OCI-LY7 (cell line): ENCODE results near the gene HINFP. TPM values are rescaled to one million over a fixed set of nuclear protein-coding genes. Genes with fewer than 3 reads are reported as not detected.
"Not testable (repeated sequence)": the region's sequence is repeated elsewhere in the genome, so short reads cannot be mapped to it uniquely, and the experiment has no call there.

Source experiments
- BruUV-seq: library from RNA; stranded (reverse); fragments of 400-500 nt; replicated peaks from 2 replicates; lab custom pipeline; 2021; lab: Mats Ljungman, UMichigan
- CTCF ChIA-PET: fragments of 300-600 bp; sonication (Branson Sonifier 250); formaldehyde crosslinking; loops from one replicate; lab custom pipeline; 2022; ENCODE audit warnings: antibody characterized with exemption; ENCODE audit not compliant: unreplicated experiment; lab: Charles Lee
- POLR2A ChIA-PET: fragments of 300-600 bp; sonication (Branson Sonifier 250); formaldehyde crosslinking; loops from one replicate; lab custom pipeline; 2022; ENCODE audit warnings: antibody characterized with exemption; lab: Charles Lee
- DNase-seq: peaks from one replicate; pipeline ENCODE4 v3.0.0-alpha.2; 2015; ENCODE audit warnings: low spot score
- H2AFZ ChIP-seq: fragments of 200-600 bp; sonication (generic), shearing (Covaris generic); 2 replicates; pipeline ENCODE4 v1.6.1; 2014; ENCODE audit warnings: mild to moderate bottlenecking, antibody characterized with exemption, low read length, moderate library complexity
- H3K27ac ChIP-seq: fragments of 200-600 bp; sonication (generic); 2 replicates; pipeline ENCODE4 v1.5.1; 2014; ENCODE audit warnings: mixed run types, low read depth, mild to moderate bottlenecking, moderate library complexity, low read length, inconsistent platforms; ENCODE audit not compliant: poor library complexity, severe bottlenecking
- H3K36me3 ChIP-seq: fragments of 200-600 bp; sonication (generic); 2 replicates; pipeline ENCODE4 v1.6.1; 2014; ENCODE audit warnings: mild to moderate bottlenecking, antibody characterized with exemption, low read length, moderate library complexity, mixed read lengths; ENCODE audit not compliant: insufficient read depth
- H3K4me1 ChIP-seq: fragments of 200-600 bp; sonication (generic); 2 replicates; pipeline ENCODE4 v1.5.1; 2014; ENCODE audit warnings: mild to moderate bottlenecking, low read length; ENCODE audit not compliant: insufficient read depth, poor library complexity, severe bottlenecking
- H3K4me2 ChIP-seq: fragments of 200-600 bp; sonication (generic); 2 replicates; pipeline ENCODE4 v1.6.1; 2014; ENCODE audit warnings: mild to moderate bottlenecking, low read length
- H3K4me3 ChIP-seq: fragments of 200-600 bp; sonication (generic); 2 replicates; pipeline ENCODE4 v1.5.1; 2014; ENCODE audit warnings: mild to moderate bottlenecking, low read depth, low read length; ENCODE audit not compliant: poor library complexity, severe bottlenecking
- H3K79me2 ChIP-seq: fragments of 200-600 bp; sonication (generic); 2 replicates; pipeline ENCODE4 v1.6.1; 2016; ENCODE audit warnings: low read depth, mild to moderate bottlenecking, low read length, moderate library complexity, mixed read lengths; ENCODE audit not compliant: insufficient read depth
- H3K9me2 ChIP-seq: fragments of 200-600 bp; sonication (generic); 2 replicates; pipeline ENCODE4 v1.6.1; 2016; ENCODE audit warnings: mild to moderate bottlenecking, low read length, mixed read lengths; ENCODE audit not compliant: insufficient read depth
- H3K9me3 ChIP-seq: fragments of 200-600 bp; sonication (generic); 2 replicates; pipeline ENCODE4 v1.6.1; 2014; ENCODE audit warnings: mild to moderate bottlenecking, mixed run types, low read length, mixed read lengths
- H4K20me1 ChIP-seq: fragments of 200-600 bp; sonication (generic); 2 replicates; pipeline ENCODE4 v1.6.1; 2014; ENCODE audit warnings: mild to moderate bottlenecking, antibody characterized with exemption, low read length, moderate library complexity, mixed read lengths; ENCODE audit not compliant: insufficient read depth
- CTCF ChIP-seq: fragments of 200-600 bp; sonication (generic); conservative IDR thresholded peaks from 2 replicates; pipeline ENCODE4 v1.5.1; 2014; ENCODE audit warnings: mild to moderate bottlenecking, antibody characterized with exemption, low read length, moderate library complexity, mixed read lengths
- EZH2phosphoT487 ChIP-seq: fragments of 200-600 bp; sonication (generic); IDR thresholded peaks from 2 replicates; pipeline ENCODE4 v1.6.1; 2018; ENCODE audit warnings: low read depth, borderline replicate concordance, mild to moderate bottlenecking, mixed run types, antibody characterized with exemption, low read length, moderate library complexity, mixed read lengths
- intact Hi-C: fragments of 100-400 bp; cut with micrococcal nuclease; formaldehyde crosslinking; loops from one replicate; pipeline ENCODE4 v1.10.0; 2022; ENCODE audit not compliant: unreplicated experiment
- total RNA-seq, 2 experiments: library from RNA; depleted of rRNA in 1 of 2; stranded (reverse); fragments of >200 nt in 1 of 2; shearing (Covaris generic) in 1 of 2; gene quantifications; 2 replicates each; pipeline ENCODE4 v1.2.3, GENCODE V29; 2014 to 2022

Gene HINFP
- total RNA-seq, 2 experiments from 2014 or later, result 27.7 to 29.6 TPM

- Histone ChIP-seq H3K4me3 (peak within 1 kb of the TSS; percentile 88), H3K4me1 (peaks cover 49% of the 10 kb centered on the region), H2AFZ (peak within 1 kb of the TSS; percentile 84), H4K20me1 (no peaks in the 10 kb centered on the region), H3K27ac (peak within 1 kb of the TSS; percentile 86), H3K4me2 (peak within 1 kb of the TSS; percentile 100), H3K36me3 (peaks cover 21% of the 10 kb centered on the region), H3K9me2 (no peaks in the 10 kb centered on the region), H3K9me3 (no peaks in the 10 kb centered on the region), H3K79me2 (peaks cover 20% of the 10 kb centered on the region)
- ChIA-PET CTCF (interaction anchor here (0.7 to 0.8 kb wide), 4 partner anchors 105 to 242 kb away, joined by 3 to 7 read pairs (median 6); no protein-coding TSS in a partner anchor), POLR2A (interaction anchor here (0.5 to 1.8 kb wide), 10 partner anchors 9 to 220 kb away, joined by 3 to 8 read pairs (median 4); partner anchors contain the start of genes HMBS, HYOU1 and VPS11)
- no TSS peak for BruUV-seq
- intact Hi-C loops, result loop anchor here (2.0 to 5.0 kb wide), 4 partner anchors 45 to 220 kb away; partner anchors contain the start of genes HYOU1, RPS25 and TRAPPC4
- peak; percentile 93 for DNase-seq
- no peak for TF ChIP-seq CTCF
- no peak for TF ChIP-seq EZH2phosphoT487
Measured at GRCh38 chr11:119101759-119102423, 19.5 kb upstream of the HINFP start, which contains the start of gene DPAGT1. Gene DPAGT1 (minus strand): TSS chr11:119101853. CDS start chr11:119101655, 198 bp downstream.

- H4K20me1 ChIP-seq, H3K9me2 ChIP-seq, DNase-seq, H3K9me3 ChIP-seq, CTCF ChIA-PET, BruUV-seq, H3K36me3 ChIP-seq: not testable (repeated sequence)
- H3K4me3 ChIP-seq, result peak overlapping the region; percentile 88
- H2AFZ ChIP-seq, result peak overlapping the region; percentile 84; the same call in 1 of the 2 replicates
- intact Hi-C loops, result loop anchor here (2.0 to 5.0 kb wide), 4 partner anchors 46 to 219 kb away; partner anchors contain the start of genes HYOU1, RPS25 and TRAPPC4
- H3K4me2 ChIP-seq, result peak overlapping the region; percentile 100
- peaks cover 20% of the 10 kb centered on the region for H3K79me2 ChIP-seq
- peaks cover 36% of the 10 kb centered on the region for H3K4me1 ChIP-seq
- H3K27ac ChIP-seq, result peak overlapping the region; percentile 86
- POLR2A ChIA-PET, result interaction anchor here (0.6 to 1.8 kb wide), 6 partner anchors 18 to 217 kb away, joined by 3 to 8 read pairs (median 6); partner anchors contain the start of genes HMBS, HYOU1 and VPS11
Measured at GRCh38 chr11:119103161-119103664, 18.2 kb upstream of the HINFP start.

GRCh38 chr11:119103793-119104192 is 17.6 kb upstream of the HINFP start:
- peaks cover 24% of the 10 kb centered on the region for H3K79me2 ChIP-seq
- H3K4me3 ChIP-seq, result no peak overlapping the region
- no peak for DNase-seq
- no peak overlapping the region for H3K27ac ChIP-seq
- H3K9me2 ChIP-seq, result no peaks in the 10 kb centered on the region
- H2AFZ ChIP-seq, result no peak overlapping the region
- intact Hi-C loops, result loop anchor here (2.0 to 5.0 kb wide), 4 partner anchors 47 to 219 kb away; partner anchors contain the start of genes HYOU1, RPS25 and TRAPPC4
- CTCF ChIA-PET, result no interaction called here
- no TSS peak for BruUV-seq
- H3K9me3 ChIP-seq, result no peaks in the 10 kb centered on the region
- no peaks in the 10 kb centered on the region for H4K20me1 ChIP-seq
- peaks cover 36% of the 10 kb centered on the region for H3K4me1 ChIP-seq
- POLR2A ChIA-PET, result interaction anchor here (0.6 kb wide), 2 partner anchors 19 to 23 kb away, joined by 4 to 7 read pairs; no protein-coding TSS in a partner anchor
- peaks cover 2% of the 10 kb centered on the region for H3K36me3 ChIP-seq
- TF ChIP-seq EZH2phosphoT487 (no peak), CTCF (peak; percentile 51)
- H3K4me2 ChIP-seq, result peak overlapping the region; percentile 100
